ENCODE measurements around the gene TNIP2. TPM values are rescaled to one million over a fixed set of nuclear protein-coding genes. Genes with fewer than 3 reads are reported as not detected.

The TNIP2 gene
- total RNA-seq, 2 experiments from 2014 or later = 26.2 to 32.1 TPM

GRCh38 chr4:2798399-2799223 is 42.5 kb upstream of the TNIP2 start:
- no peak for TF ChIP-seq CTCF (conservative IDR thresholded peaks at IDR 0.05; ENCODE audit: low read length)
- TF ChIP-seq EZH2phosphoT487 (IDR thresholded peaks at IDR 0.05; ENCODE audit: borderline replicate concordance, low read depth, low read length) = no peak
- intact Hi-C loops (cut with micrococcal nuclease; ENCODE audit: unreplicated experiment) = no loop called here
- Histone ChIP-seq H3K4me3 (ENCODE audit: low read depth, low read length, poor library complexity, severe bottlenecking) (no peak overlapping the region), H3K27ac (ENCODE audit: low read depth, low read length, poor library complexity, severe bottlenecking) (no peak overlapping the region), H2AFZ (ENCODE audit: low read length) (no peak overlapping the region), H4K20me1 (ENCODE audit: insufficient read depth, low read length) (no peaks in the 10 kb centered on the region), H3K9me3 (ENCODE audit: low read length) (no peaks in the 10 kb centered on the region), H3K36me3 (ENCODE audit: insufficient read depth, low read length) (no peaks in the 10 kb centered on the region), H3K4me1 (ENCODE audit: insufficient read depth, low read length, poor library complexity, severe bottlenecking) (peaks cover 31% of the 10 kb centered on the region), H3K9me2 (ENCODE audit: insufficient read depth, low read length) (no peaks in the 10 kb centered on the region), H3K79me2 (ENCODE audit: insufficient read depth, low read depth, low read length) (no peaks in the 10 kb centered on the region), H3K4me2 (ENCODE audit: low read length) (peak overlapping the region; percentile 40)
- BruUV-seq (replicated peaks) = no TSS peak
- DNase-seq (ENCODE audit: low spot score) = peak; percentile 47
- CTCF ChIA-PET (ENCODE audit: unreplicated experiment) = no interaction called here
- POLR2A ChIA-PET = interaction anchor here (1.9 kb wide), 1 partner anchor 13 kb away, joined by 13 read pairs; no protein-coding TSS in a partner anchor

GRCh38 chr4:2797545-2798305 is 41.6 kb upstream of the TNIP2 start:
- intact Hi-C loops (cut with micrococcal nuclease; ENCODE audit: unreplicated experiment) = no loop called here
- H3K27ac ChIP-seq (ENCODE audit: low read depth, low read length, poor library complexity, severe bottlenecking) = no peak overlapping the region
- ChIA-PET POLR2A (interaction anchor here (1.9 kb wide), 1 partner anchor 12 kb away, joined by 13 read pairs; no protein-coding TSS in a partner anchor), CTCF (ENCODE audit: unreplicated experiment) (no interaction called here)
- no peak for TF ChIP-seq EZH2phosphoT487 (IDR thresholded peaks at IDR 0.05; ENCODE audit: borderline replicate concordance, low read depth, low read length)
- TF ChIP-seq CTCF (conservative IDR thresholded peaks at IDR 0.05; ENCODE audit: low read length) = no peak
- H3K4me2 ChIP-seq (ENCODE audit: low read length) = no peak overlapping the region
- H3K9me2 ChIP-seq (ENCODE audit: insufficient read depth, low read length) = no peaks in the 10 kb centered on the region
- no peaks in the 10 kb centered on the region for H3K79me2 ChIP-seq (ENCODE audit: insufficient read depth, low read depth, low read length)
- no peaks in the 10 kb centered on the region for H3K36me3 ChIP-seq (ENCODE audit: insufficient read depth, low read length)
- H4K20me1 ChIP-seq (ENCODE audit: insufficient read depth, low read length) = no peaks in the 10 kb centered on the region
- BruUV-seq (replicated peaks) = no TSS peak
- no peak overlapping the region for H3K4me3 ChIP-seq (ENCODE audit: low read depth, low read length, poor library complexity, severe bottlenecking)
- DNase-seq (ENCODE audit: low spot score) = no peak
- peaks cover 31% of the 10 kb centered on the region for H3K4me1 ChIP-seq (ENCODE audit: insufficient read depth, low read length, poor library complexity, severe bottlenecking)
- no peaks in the 10 kb centered on the region for H3K9me3 ChIP-seq (ENCODE audit: low read length)
- no peak overlapping the region for H2AFZ ChIP-seq (ENCODE audit: low read length)
